ENCODE results near the gene PFDN4.

The PFDN4 gene

GRCh38 chr20:54207743-54208547 lies at the start of gene PFDN4:
PFDN4 (plus strand) TSS chr20:54208087; CDS start chr20:54208101, 14 bp downstream.
- DNase-seq = peak; percentile 67

GRCh38 chr20:54158226-54158625 lies 49.7 kb upstream of the PFDN4 start:
- DNase-seq = no peak

GRCh38 chr20:54158856-54159418 lies 49.0 kb upstream of the PFDN4 start:
- DNase-seq = no peak

GRCh38 chr20:54160065-54161007 lies 47.6 kb upstream of the PFDN4 start:
- no peak for DNase-seq

GRCh38 chr20:54161008-54161820 lies 46.7 kb upstream of the PFDN4 start:
- DNase-seq = no peak

GRCh38 chr20:54161821-54162149 lies 46.1 kb upstream of the PFDN4 start:
- no peak for DNase-seq

GRCh38 chr20:54162378-54163009 lies 45.4 kb upstream of the PFDN4 start:
- no peak for DNase-seq

GRCh38 chr20:54163402-54163801 lies 44.5 kb upstream of the PFDN4 start:
- no peak for DNase-seq

GRCh38 chr20:54165014-54165413 lies 42.9 kb upstream of the PFDN4 start:
- DNase-seq = no peak

GRCh38 chr20:54165803-54166202 lies 42.1 kb upstream of the PFDN4 start:
- DNase-seq = no peak

- no peak for DNase-seq
Observed at GRCh38 chr20:54166987-54167662, 40.8 kb upstream of the PFDN4 start.

GRCh38 chr20:54167909-54168872 lies 39.7 kb upstream of the PFDN4 start:
- no peak for DNase-seq

- DNase-seq = no peak
Observed at GRCh38 chr20:54168961-54169862, 38.7 kb upstream of the PFDN4 start.

GRCh38 chr20:54170026-54170471 lies 37.8 kb upstream of the PFDN4 start:
- no peak for DNase-seq

GRCh38 chr20:54170963-54171362 lies 36.9 kb upstream of the PFDN4 start:
- DNase-seq = no peak

- DNase-seq = no peak
Observed at GRCh38 chr20:54172532-54172855, 35.4 kb upstream of the PFDN4 start.

GRCh38 chr20:54172856-54173652 lies 34.8 kb upstream of the PFDN4 start:
- DNase-seq = no peak

GRCh38 chr20:54173653-54174456 lies 34.0 kb upstream of the PFDN4 start, which contains the start of gene CYP24A1:
CYP24A1 (minus strand) TSS chr20:54173986; CDS start chr20:54173579, 407 bp downstream.
- DNase-seq = no peak
